Camera-type eye (tissue), 1 donor: ENCODE results near the gene DMP1. TPM values are rescaled to one million over a fixed set of nuclear protein-coding genes. Genes with fewer than 3 reads are reported as not detected.

Experiments used
- total RNA-seq: library from RNA; depleted of rRNA; stranded (reverse); fragments of >200 nt; gene quantifications from one replicate; pipeline ENCODE4 v1.2.3, GENCODE V29; 2014

The DMP1 gene, protein sequence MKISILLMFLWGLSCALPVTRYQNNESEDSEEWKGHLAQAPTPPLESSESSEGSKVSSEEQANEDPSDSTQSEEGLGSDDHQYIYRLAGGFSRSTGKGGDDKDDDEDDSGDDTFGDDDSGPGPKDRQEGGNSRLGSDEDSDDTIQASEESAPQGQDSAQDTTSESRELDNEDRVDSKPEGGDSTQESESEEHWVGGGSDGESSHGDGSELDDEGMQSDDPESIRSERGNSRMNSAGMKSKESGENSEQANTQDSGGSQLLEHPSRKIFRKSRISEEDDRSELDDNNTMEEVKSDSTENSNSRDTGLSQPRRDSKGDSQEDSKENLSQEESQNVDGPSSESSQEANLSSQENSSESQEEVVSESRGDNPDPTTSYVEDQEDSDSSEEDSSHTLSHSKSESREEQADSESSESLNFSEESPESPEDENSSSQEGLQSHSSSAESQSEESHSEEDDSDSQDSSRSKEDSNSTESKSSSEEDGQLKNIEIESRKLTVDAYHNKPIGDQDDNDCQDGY
- total RNA-seq = 0.11 TPM

GRCh38 chr4:87649980-87650379 lies at the start of gene DMP1:
DMP1 (plus strand) TSS chr4:87650280; CDS start chr4:87656493, 6,213 bp downstream.

GRCh38 chr4:87608229-87608628 lies 41.9 kb upstream of the DMP1 start, which contains the start of gene DSPP:
DSPP (plus strand) TSS chr4:87608529; CDS start chr4:87610909, 2,380 bp downstream.

Other genes with a start within 250 kb of the DMP1 start
- 34.5 TPM for gene NUDT9, start 227.7 kb upstream of the DMP1 start, total RNA-seq
- gene SPARCL1, start 120.9 kb upstream of the DMP1 start, total RNA-seq = 261 TPM
- 0.05 TPM for gene DSPP, start 41.8 kb upstream of the DMP1 start, total RNA-seq
- gene IBSP, start 149.3 kb downstream of the DMP1 start, total RNA-seq = not detected
- gene MEPE, start 182.7 kb downstream of the DMP1 start, total RNA-seq = not detected